Measurements from ENCODE around the gene PRKCH. TPM values are rescaled to one million over a fixed set of nuclear protein-coding genes. Genes with fewer than 3 reads are reported as not detected.

PRKCH gene
- total RNA-seq, 1 donor from 2014 or later: 0.30 TPM

- no peaks in the 10 kb centered on the region for H3K4me1 Mint-ChIP-seq
- H3K4me3 Mint-ChIP-seq: no peak overlapping the region
- no peaks in the 10 kb centered on the region for H3K9me3 Mint-ChIP-seq
- no peak for DNase-seq (ENCODE audit: low read depth, low spot score)
- H3K27me3 Mint-ChIP-seq (ENCODE audit: low read depth): peaks cover 18% of the 10 kb centered on the region
- H3K36me3 Mint-ChIP-seq (ENCODE audit: low read depth): no peaks in the 10 kb centered on the region
- no peak for TF ChIP-seq CTCF (conservative IDR thresholded peaks at IDR 0.05)
- no peak overlapping the region for H3K27ac Mint-ChIP-seq (ENCODE audit: unreplicated experiment)
These were observed 137.8 kb downstream of the PRKCH start for GRCh38 chr14:61459229-61459628.

- Mint-ChIP-seq H3K36me3 (ENCODE audit: low read depth) (no peaks in the 10 kb centered on the region), H3K27ac (ENCODE audit: unreplicated experiment) (no peak overlapping the region), H3K9me3 (no peaks in the 10 kb centered on the region), H3K27me3 (ENCODE audit: low read depth) (peaks cover 20% of the 10 kb centered on the region), H3K4me1 (no peaks in the 10 kb centered on the region), H3K4me3 (no peak overlapping the region)
- no peak for TF ChIP-seq CTCF (conservative IDR thresholded peaks at IDR 0.05)
- no peak for DNase-seq (ENCODE audit: low read depth, low spot score)
These were observed 138.7 kb downstream of the PRKCH start for GRCh38 chr14:61460063-61460462.

- H3K36me3 Mint-ChIP-seq (ENCODE audit: low read depth): no peaks in the 10 kb centered on the region
- no peak overlapping the region for H3K27ac Mint-ChIP-seq (ENCODE audit: unreplicated experiment)
- peaks cover 21% of the 10 kb centered on the region for H3K27me3 Mint-ChIP-seq (ENCODE audit: low read depth)
- no peaks in the 10 kb centered on the region for H3K4me1 Mint-ChIP-seq
- no peak for TF ChIP-seq CTCF (conservative IDR thresholded peaks at IDR 0.05)
- no peak for DNase-seq (ENCODE audit: low read depth, low spot score)
- H3K4me3 Mint-ChIP-seq: no peak overlapping the region
- no peaks in the 10 kb centered on the region for H3K9me3 Mint-ChIP-seq
These were observed 139.6 kb downstream of the PRKCH start for GRCh38 chr14:61460718-61461611.

GRCh38 chr14:61461808-61462275, 140.5 kb downstream of the PRKCH start:
- Mint-ChIP-seq H3K4me1 (no peaks in the 10 kb centered on the region), H3K4me3 (no peak overlapping the region), H3K27me3 (ENCODE audit: low read depth) (peaks cover 21% of the 10 kb centered on the region), H3K36me3 (ENCODE audit: low read depth) (no peaks in the 10 kb centered on the region), H3K27ac (ENCODE audit: unreplicated experiment) (no peak overlapping the region), H3K9me3 (no peaks in the 10 kb centered on the region)
- TF ChIP-seq CTCF (conservative IDR thresholded peaks at IDR 0.05): peak; percentile 88
- peak; percentile 57 for DNase-seq (ENCODE audit: low read depth, low spot score)

GRCh38 chr14:61462566-61463193, 141.3 kb downstream of the PRKCH start:
- Mint-ChIP-seq H3K9me3 (no peaks in the 10 kb centered on the region), H3K4me1 (no peaks in the 10 kb centered on the region), H3K27me3 (ENCODE audit: low read depth) (peaks cover 19% of the 10 kb centered on the region), H3K36me3 (ENCODE audit: low read depth) (no peaks in the 10 kb centered on the region), H3K4me3 (no peak overlapping the region), H3K27ac (ENCODE audit: unreplicated experiment) (no peak overlapping the region)
- no peak for DNase-seq (ENCODE audit: low read depth, low spot score)
- TF ChIP-seq CTCF (conservative IDR thresholded peaks at IDR 0.05): no peak
